Bronchial epithelial cell (primary cell): ENCODE measurements around the gene GJB5. TPM values are rescaled to one million over a fixed set of nuclear protein-coding genes. Genes with fewer than 3 reads are reported as not detected.

Experiments used
- DNase-seq: peaks from one replicate; pipeline ENCODE4 v3.0.0-alpha.2; 2010; ENCODE audit warnings: low read depth
- FAIRE-seq: peaks from 2 replicates; lab custom pipeline; 2011; peaks lifted over from hg19 to GRCh38; lab: Jason Lieb, UNC
- H3K27me3 ChIP-seq: 2 replicates; pipeline ENCODE4 v1.5.1; 2011; ENCODE audit warnings: low read length; ENCODE audit not compliant: control insufficient read depth, insufficient read depth
- H3K36me3 ChIP-seq: 2 replicates; pipeline ENCODE4 v1.5.1; 2011; ENCODE audit warnings: low read length; ENCODE audit not compliant: control insufficient read depth, insufficient read depth
- H3K4me3 ChIP-seq: 2 replicates; pipeline ENCODE4 v1.5.1; 2011; ENCODE audit warnings: mild to moderate bottlenecking, low read depth, low read length, control low read depth
- CTCF ChIP-seq: IDR thresholded peaks from 2 replicates; pipeline ENCODE4 v1.5.1; 2011; ENCODE audit warnings: mild to moderate bottlenecking, moderate library complexity, low read length, control low read depth, inconsistent platforms; ENCODE audit not compliant: insufficient read depth, severe bottlenecking
- total RNA-seq: library from RNA; depleted of rRNA; stranded (reverse); fragments of >200 nt; gene quantifications from 2 replicates; pipeline ENCODE4 v1.2.1, GENCODE V29; 2014

The GJB5 gene
- total RNA-seq, 1 donor from 2014 or later, result 95.8 TPM

- DNase-seq (no peak), FAIRE-seq (no peak)
- Histone ChIP-seq H3K27me3 (no peaks in the 10 kb centered on the region), H3K36me3 (peaks cover 2% of the 10 kb centered on the region), H3K4me3 (no peak overlapping the region)
- no peak for TF ChIP-seq CTCF
Measured at GRCh38 chr1:34779005-34779404, 24.2 kb downstream of the GJB5 start.

- no peak for TF ChIP-seq CTCF
- Histone ChIP-seq H3K36me3 (peaks cover 3% of the 10 kb centered on the region), H3K4me3 (no peak overlapping the region), H3K27me3 (no peaks in the 10 kb centered on the region)
- DNase-seq, result peak; percentile 96
- FAIRE-seq, result peak; percentile 50
Measured at GRCh38 chr1:34779526-34779925, 24.7 kb downstream of the GJB5 start.

- Histone ChIP-seq H3K4me3 (no peak overlapping the region), H3K27me3 (no peaks in the 10 kb centered on the region), H3K36me3 (peaks cover 8% of the 10 kb centered on the region)
- FAIRE-seq (no peak), DNase-seq (no peak)
- TF ChIP-seq CTCF, result no peak
Measured at GRCh38 chr1:34779962-34780361, 25.1 kb downstream of the GJB5 start.

GRCh38 chr1:34780528-34780927 is 25.7 kb downstream of the GJB5 start:
- H3K36me3 ChIP-seq, result peaks cover 13% of the 10 kb centered on the region
- no peaks in the 10 kb centered on the region for H3K27me3 ChIP-seq
- TF ChIP-seq CTCF, result no peak
- FAIRE-seq, result no peak
- H3K4me3 ChIP-seq, result peak overlapping the region; percentile 87
- DNase-seq, result peak; percentile 35

GRCh38 chr1:34781071-34781843 is 26.4 kb downstream of the GJB5 start, which contains the start of gene GJB3:
TSS of gene GJB3 (plus strand) at chr1:34781214. CDS start at chr1:34784763, 3,549 bp downstream.
- no peak for FAIRE-seq
- no peak for TF ChIP-seq CTCF
- peak; percentile 72 for DNase-seq
- Histone ChIP-seq H3K36me3 (peaks cover 19% of the 10 kb centered on the region), H3K27me3 (no peaks in the 10 kb centered on the region), H3K4me3 (peak within 1 kb of the TSS; percentile 87)
